HepG2 (cell line): ENCODE results near the gene GUCY2C. TPM values are rescaled to one million over a fixed set of nuclear protein-coding genes. Genes with fewer than 3 reads are reported as not detected.
"Not testable (repeated sequence)": the region's sequence is repeated elsewhere in the genome, so short reads cannot be mapped to it uniquely, and the experiment has no call there.

ENCODE experiments used
- ATAC-seq: fragments of 200-7000 bp; cut with Tn5 transposase; 3 replicates; pipeline ENCODE4 v1.9.1; 2020; ENCODE audit warnings: mild to moderate bottlenecking, moderate library complexity
- BruUV-seq: library from RNA; stranded (reverse); fragments of 400-500 nt; replicated peaks from 2 replicates; lab custom pipeline; 2021; lab: Mats Ljungman, UMichigan
- CTCF ChIA-PET: fragments of 300-600 bp; formaldehyde crosslinking; extraction: SDS; loops from one replicate; lab custom pipeline; 2021; ENCODE audit warnings: low total read pairs, inconsistent platforms, low intra/inter-chr PET ratio; lab: Yijun Ruan, JAX
- POLR2A ChIA-PET: fragments of 350-600 bp; sonication (Branson Sonifier 250); formaldehyde crosslinking; loops from one replicate; lab custom pipeline; 2020; ENCODE audit warnings: antibody characterized with exemption, inconsistent platforms; lab: Yijun Ruan, JAX
- DNase-seq: peaks from one replicate; pipeline ENCODE4 v3.0.0-alpha.2; 2015; ENCODE audit warnings: low spot score
- FAIRE-seq: peaks from 3 replicates; lab custom pipeline; 2011; peaks lifted over from hg19 to GRCh38; lab: Jason Lieb, UNC
- H2AFZ ChIP-seq: one replicate; pipeline ENCODE4 v1.6.1; 2011; ENCODE audit warnings: low read length, inconsistent platforms
- H3K27ac ChIP-seq: fragments of 300-600 bp; 3 replicates; pipeline ENCODE4 v1.8.0; 2011; ENCODE audit warnings: mixed run types, mild to moderate bottlenecking, mixed read lengths, low read length, inconsistent platforms; ENCODE audit not compliant: insufficient read depth; ENCODE audit errors: extremely low read length
- H3K27me3 ChIP-seq, 2 experiments: fragments of 200-600 bp in 1 of 2; 2 replicates in 1 of 2; 3 replicates in 1 of 2; pipeline versions ENCODE4 v1.6.0 to v1.8.0; 2011; ENCODE audit warnings: low read length in 2 of 2, mild to moderate bottlenecking in 2 of 2, moderate library complexity in 2 of 2, inconsistent platforms in 1 of 2; ENCODE audit not compliant: insufficient read depth in 2 of 2, control insufficient read depth in 1 of 2
- H3K36me3 ChIP-seq, 2 experiments: fragments of 200-600 bp in 1 of 2; replicated peaks in 1 of 2; 2 replicates in 1 of 2; 3 replicates in 1 of 2; pipeline versions ENCODE4 v1.5.1 to v1.8.0; 2011; ENCODE audit warnings: low read length in 2 of 2, inconsistent platforms in 1 of 2; ENCODE audit not compliant: insufficient read depth in 2 of 2, control insufficient read depth in 1 of 2
- H3K4me1 ChIP-seq: 2 replicates; pipeline ENCODE4 v1.5.1; 2012; ENCODE audit warnings: low read length, inconsistent platforms; ENCODE audit not compliant: insufficient read depth
- H3K4me2 ChIP-seq: 2 replicates; pipeline ENCODE4 v1.6.0; 2011; ENCODE audit warnings: low read depth, low read length, inconsistent platforms
- H3K4me3 ChIP-seq, 3 experiments: fragments of 200-600 bp in 1 of 3; sonication (generic), shearing (Covaris generic) in 1 of 3; replicated peaks in 1 of 3; 2 replicates each; pipeline ENCODE4 v1.5.1; 2011 to 2016; ENCODE audit warnings: low read length in 3 of 3, inconsistent platforms in 2 of 3, low read depth in 2 of 3, mild to moderate bottlenecking in 2 of 3, control low read depth in 1 of 3, mixed read lengths in 1 of 3; ENCODE audit not compliant: insufficient read depth in 1 of 3
- H3K79me2 ChIP-seq: one replicate; pipeline ENCODE4 v1.6.1; 2011; ENCODE audit warnings: low read length, inconsistent platforms; ENCODE audit not compliant: insufficient read depth
- H3K9ac ChIP-seq: 2 replicates; pipeline ENCODE4 v1.6.0; 2011; ENCODE audit warnings: mild to moderate bottlenecking, low read depth, low read length, inconsistent platforms; ENCODE audit not compliant: insufficient read depth
- H3K9me3 ChIP-seq: 2 replicates; pipeline ENCODE4 v1.5.1; 2012; ENCODE audit warnings: mild to moderate bottlenecking, low read length
- H4K20me1 ChIP-seq: 2 replicates; pipeline ENCODE4 v1.6.0; 2011; ENCODE audit warnings: inconsistent platforms, mild to moderate bottlenecking, low read length, moderate library complexity; ENCODE audit not compliant: insufficient read depth
- AGO1 ChIP-seq: fragments of 200-400 bp; formaldehyde crosslinking; IDR thresholded peaks from 2 replicates; pipeline ENCODE4 v1.6.1; 2017; ENCODE audit warnings: mild to moderate bottlenecking, low read depth, low read length, moderate library complexity; ENCODE audit not compliant: poor library complexity, severe bottlenecking
- ASH2L ChIP-seq: fragments of 300-600, 200-600 bp; sonication (generic); IDR thresholded peaks from 2 replicates; pipeline ENCODE4 v1.7.0; 2017; ENCODE audit warnings: low read depth, mild to moderate bottlenecking, moderate library complexity, mixed read lengths, low read length; ENCODE audit not compliant: insufficient read length
- GATAD2A ChIP-seq: IDR thresholded peaks from 2 replicates; pipeline ENCODE4 v1.6.1; 2016
- PAF1 ChIP-seq: IDR thresholded peaks from 2 replicates; pipeline ENCODE4 v1.6.1; 2016; ENCODE audit warnings: missing genetic modification reagents, missing compliant biosample characterization
- SAP130 ChIP-seq: IDR thresholded peaks from 2 replicates; pipeline ENCODE4 v1.6.1; 2016; ENCODE audit warnings: low read depth
- SMAD1 ChIP-seq: sonication (generic); formaldehyde crosslinking; IDR thresholded peaks from 2 replicates; pipeline ENCODE4 v1.4.0; 2020; ENCODE audit warnings: missing genetic modification reagents, low read depth, mild to moderate bottlenecking, borderline replicate concordance
- STAG1 ChIP-seq: sonication (generic); formaldehyde crosslinking; IDR thresholded peaks from 2 replicates; pipeline ENCODE4 v1.4.0; 2020; ENCODE audit warnings: missing genetic modification reagents
- YEATS4 ChIP-seq: sonication (generic); formaldehyde crosslinking; IDR thresholded peaks from 2 replicates; pipeline ENCODE4 v1.4.0; 2020; ENCODE audit warnings: missing genetic modification reagents, borderline replicate concordance
- ZBTB43 ChIP-seq: sonication (generic); formaldehyde crosslinking; conservative IDR thresholded peaks from 2 replicates; pipeline ENCODE4 v1.4.0; 2020; ENCODE audit warnings: missing genetic modification reagents
- ZNF24 ChIP-seq: fragments of 450-650 bp; IDR thresholded peaks from 2 replicates; pipeline ENCODE4 v1.6.1; 2017; ENCODE audit warnings: antibody characterized with exemption, mild to moderate bottlenecking
- WGBS: methylation state at CpG from one replicate; pipeline ENCODE4 v1.1.6; 2017; ENCODE audit warnings: low lambda C conversion rate; 5-methylcytosine and 5-hydroxymethylcytosine counted together
- in situ Hi-C: cut with HindIII; loops from 2 replicates; pipeline ENCODE4 v1.10.0; 2017; ENCODE audit warnings: low pct_unique_long_range_greater_than_20kb; ENCODE audit not compliant: extremely low pct_ligation_motif_present
- intact Hi-C: fragments of 100-400 bp; cut with micrococcal nuclease; formaldehyde crosslinking; loops from one replicate; pipeline ENCODE4 v1.10.0; 2022; ENCODE audit not compliant: unreplicated experiment
- polyA plus RNA-seq, 8 experiments: library from polyadenylated mRNA; depleted of rRNA in 3 of 8; stranded (reverse) in 7 of 8; unstranded in 1 of 8; fragments of >200 nt; fragmentation: Illumina TruSeq in 4 of 8; extraction: Trizol in 4 of 8; gene quantifications; 2 replicates each; pipeline versions ENCODE4 v1.2.1 to v1.2.3, GENCODE V29; 2011 to 2016; ENCODE audit warnings: low read depth in 4 of 8, missing spikeins in 1 of 8, mixed read lengths in 1 of 8; ENCODE audit not compliant: insufficient read depth in 1 of 8
- total RNA-seq, 5 experiments: library from RNA; depleted of rRNA; stranded (reverse); fragments of >200 nt; fragmentation: Illumina TruSeq; extraction: Trizol; gene quantifications; 2 replicates each; pipeline ENCODE4 v1.2.3, GENCODE V29; 2016; ENCODE audit warnings: low read depth in 1 of 5
- TF ChIP-seq, protein P1 (sequence below): sonication (generic); formaldehyde crosslinking; IDR thresholded peaks from 2 replicates; pipeline ENCODE4 v1.5.0; 2020; ENCODE audit warnings: missing genetic modification reagents

The GUCY2C gene
- total and polyA plus RNA-seq, 2 of the 13 experiments (the other 11 are each of a cell fraction or from before 2014, with no cell fraction given), result not detected

- Histone ChIP-seq H3K36me3 (no peaks in the 10 kb centered on the region), H3K27ac (no peak overlapping the region), H3K9me3 (no peaks in the 10 kb centered on the region), H4K20me1 (no peaks in the 10 kb centered on the region), H3K4me2 (no peak overlapping the region), H3K4me3 (no peak overlapping the region)
- no peak for ATAC-seq
- ChIA-PET POLR2A (no interaction called here), CTCF (no interaction called here)
- TF ChIP-seq ASH2L (no peak), ZNF24 (no peak), STAG1 (CRISPR knock-in tag) (no peak)
- TF ChIP-seq, protein P1, sequence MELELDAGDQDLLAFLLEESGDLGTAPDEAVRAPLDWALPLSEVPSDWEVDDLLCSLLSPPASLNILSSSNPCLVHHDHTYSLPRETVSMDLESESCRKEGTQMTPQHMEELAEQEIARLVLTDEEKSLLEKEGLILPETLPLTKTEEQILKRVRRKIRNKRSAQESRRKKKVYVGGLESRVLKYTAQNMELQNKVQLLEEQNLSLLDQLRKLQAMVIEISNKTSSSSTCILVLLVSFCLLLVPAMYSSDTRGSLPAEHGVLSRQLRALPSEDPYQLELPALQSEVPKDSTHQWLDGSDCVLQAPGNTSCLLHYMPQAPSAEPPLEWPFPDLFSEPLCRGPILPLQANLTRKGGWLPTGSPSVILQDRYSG, result no peak
- TF ChIP-seq, all 625 proteins: peak for 0
- no peaks in the 10 kb centered on the region for H3K27me3 ChIP-seq
- in situ Hi-C loops, result no loop called here
- DNase-seq (no peak), FAIRE-seq (no peak)
- H3K79me2 ChIP-seq, result no peaks in the 10 kb centered on the region
- BruUV-seq, result no TSS peak
- no peak overlapping the region for H2AFZ ChIP-seq
- H3K4me1 ChIP-seq, result no peaks in the 10 kb centered on the region
- H3K9ac ChIP-seq, result no peak overlapping the region
- intact Hi-C loops, result no loop called here
These were observed 6.4 kb downstream of the GUCY2C start for GRCh38 chr12:14689996-14690395.

DNA sequence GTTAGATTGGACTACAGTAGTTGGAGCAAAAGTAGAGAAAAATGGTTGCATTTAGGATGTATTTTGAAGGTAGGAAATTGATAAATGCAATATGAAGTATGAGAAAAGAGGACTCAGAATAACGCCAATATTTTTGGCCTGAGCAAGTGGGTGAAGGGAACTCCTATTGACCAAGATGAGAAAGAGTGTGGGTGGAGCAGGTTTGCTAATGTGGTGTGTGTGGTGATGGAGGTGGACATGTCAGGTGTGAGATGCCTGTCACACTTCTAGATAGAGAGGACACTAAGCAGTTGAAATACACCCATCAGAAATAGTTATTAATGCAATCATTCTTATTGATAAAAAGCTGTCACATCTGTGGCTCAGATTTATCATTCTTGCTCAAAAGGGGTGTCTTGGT is 7.3 kb downstream of the GUCY2C start:
- no peaks in the 10 kb centered on the region for H4K20me1 ChIP-seq
- FAIRE-seq (no peak), ATAC-seq (no peak), DNase-seq (no peak)
- H3K27ac ChIP-seq, result no peak overlapping the region
- H2AFZ ChIP-seq, result no peak overlapping the region
- TF ChIP-seq GATAD2A (CRISPR knock-in tag) (no peak), AGO1 (no peak), ZBTB43 (CRISPR knock-in tag) (no peak), PAF1 (CRISPR knock-in tag) (no peak), SAP130 (no peak), SMAD1 (no peak), YEATS4 (CRISPR knock-in tag) (no peak)
- WGBS, result 0% methylated on average over 1 of the region's 1 CpG
- in situ Hi-C loops (no loop called here), intact Hi-C loops (no loop called here)
- no peaks in the 10 kb centered on the region for H3K79me2 ChIP-seq
- no peak overlapping the region for H3K9ac ChIP-seq
- no peak overlapping the region for H3K4me2 ChIP-seq
- H3K4me1 ChIP-seq, result no peaks in the 10 kb centered on the region
- H3K27me3 ChIP-seq, result no peaks in the 10 kb centered on the region
- CTCF ChIA-PET, result no interaction called here
- BruUV-seq, result no TSS peak
- POLR2A ChIA-PET, result no interaction called here
- H3K9me3 ChIP-seq, result no peaks in the 10 kb centered on the region
- no peak overlapping the region for H3K4me3 ChIP-seq
- H3K36me3 ChIP-seq, result no peaks in the 10 kb centered on the region

- DNase-seq, FAIRE-seq, CTCF ChIA-PET, H3K4me2 ChIP-seq, POLR2A ChIA-PET, H3K27ac ChIP-seq, in situ Hi-C loops, H3K27me3 ChIP-seq, ATAC-seq, BruUV-seq, H4K20me1 ChIP-seq, H3K4me1 ChIP-seq, H3K4me3 ChIP-seq, intact Hi-C loops, H3K79me2 ChIP-seq, H2AFZ ChIP-seq, H3K9ac ChIP-seq, H3K9me3 ChIP-seq, H3K36me3 ChIP-seq: not testable (repeated sequence)
- 28% methylated on average over 4 of the region's 4 CpGs for WGBS
These were observed 14.2 kb downstream of the GUCY2C start for GRCh38 chr12:14682231-14682630.
